Stimulated activated effector memory CD8-positive, alpha-beta T cell treated with anti-CD3 and anti-CD28 coated beads, Interleukin-12 subunit alpha, Interleukin-12 subunit beta, amount 100 ng/mL, for 72 hours (primary cell): ENCODE measurements around the gene BBS4.
"Not testable (repeated sequence)": the region's sequence is repeated elsewhere in the genome, so short reads cannot be mapped to it uniquely, and the experiment has no call there.

Source experiments
- ATAC-seq: fragments of 150-1000 bp; cut with Tn5 transposase; 2 replicates; pipeline ENCODE4 v1.10.0; 2021
- DNase-seq, 2 donors: peaks; one replicate each; pipeline ENCODE4 v3.0.0; 2021 to 2022; ENCODE audit warnings: low spot score in 2 of 2
- H3K27ac Mint-ChIP-seq: one replicate; pipeline ENCODE4 v1.8.0; 2022; ENCODE audit warnings: mild to moderate bottlenecking, mixed read lengths
- H3K36me3 Mint-ChIP-seq: one replicate; pipeline ENCODE4 v1.8.0; 2022; ENCODE audit warnings: mild to moderate bottlenecking, mixed read lengths
- H3K4me1 Mint-ChIP-seq: one replicate; pipeline ENCODE4 v1.8.0; 2022; ENCODE audit warnings: mixed read lengths
- H3K4me3 Mint-ChIP-seq: one replicate; pipeline ENCODE4 v1.8.0; 2022; ENCODE audit warnings: mild to moderate bottlenecking, mixed read lengths
- H3K9me3 Mint-ChIP-seq: one replicate; pipeline ENCODE4 v1.8.0; 2022; ENCODE audit warnings: mixed read lengths

Gene BBS4, protein sequence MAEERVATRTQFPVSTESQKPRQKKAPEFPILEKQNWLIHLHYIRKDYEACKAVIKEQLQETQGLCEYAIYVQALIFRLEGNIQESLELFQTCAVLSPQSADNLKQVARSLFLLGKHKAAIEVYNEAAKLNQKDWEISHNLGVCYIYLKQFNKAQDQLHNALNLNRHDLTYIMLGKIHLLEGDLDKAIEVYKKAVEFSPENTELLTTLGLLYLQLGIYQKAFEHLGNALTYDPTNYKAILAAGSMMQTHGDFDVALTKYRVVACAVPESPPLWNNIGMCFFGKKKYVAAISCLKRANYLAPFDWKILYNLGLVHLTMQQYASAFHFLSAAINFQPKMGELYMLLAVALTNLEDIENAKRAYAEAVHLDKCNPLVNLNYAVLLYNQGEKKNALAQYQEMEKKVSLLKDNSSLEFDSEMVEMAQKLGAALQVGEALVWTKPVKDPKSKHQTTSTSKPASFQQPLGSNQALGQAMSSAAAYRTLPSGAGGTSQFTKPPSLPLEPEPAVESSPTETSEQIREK

DNA sequence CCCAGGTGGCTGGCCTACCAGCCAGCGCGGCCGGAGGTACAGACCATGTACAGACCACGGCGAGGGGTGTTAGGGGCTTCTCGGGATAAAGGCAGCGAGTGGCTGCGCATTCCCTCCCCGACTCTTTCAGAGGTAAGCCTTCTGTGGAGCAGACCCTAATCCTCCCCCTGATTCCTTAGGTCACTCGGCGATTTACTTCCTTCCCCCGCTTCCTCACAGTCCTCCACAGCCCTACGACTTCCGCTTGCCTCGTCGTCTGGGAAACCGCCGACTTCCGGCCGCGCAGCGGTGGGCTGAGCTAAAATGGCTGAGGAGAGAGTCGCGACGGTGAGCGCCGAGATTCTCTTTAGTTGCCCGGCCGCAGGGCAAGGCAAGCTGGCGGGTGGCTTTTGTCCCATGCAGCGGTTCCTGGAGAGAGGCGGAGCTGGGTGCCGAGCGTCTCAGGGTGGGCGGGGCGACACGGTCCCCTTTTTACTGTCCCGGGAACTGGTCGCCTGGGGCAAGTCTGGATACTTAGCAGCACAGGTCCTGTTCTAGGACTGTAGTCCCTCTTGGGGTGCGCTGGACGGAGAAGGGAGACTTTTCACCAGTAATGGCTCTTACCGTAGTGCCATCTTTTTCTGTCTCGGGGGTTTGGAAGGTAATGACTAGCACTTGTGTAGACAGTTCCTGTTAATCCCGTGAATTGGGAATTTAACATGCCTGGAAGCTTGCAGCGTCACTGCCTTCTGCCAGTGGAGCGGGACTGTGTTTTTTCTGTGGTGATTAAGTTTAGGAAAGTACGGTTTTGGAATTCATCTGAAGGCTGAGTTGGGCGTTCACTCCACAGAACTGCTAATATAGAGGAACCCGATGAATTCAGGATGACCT is at the start of gene BBS4, which contains the start of gene HIGD2B:
Gene BBS4 (plus strand): TSS at position 283 of the 870 bp plus-strand sequence. CDS start 21 bp downstream, at position 304.
Gene HIGD2B (minus strand): TSS at position 258 of the 870 bp plus-strand sequence. CDS start 9,808 bp downstream, outside the sequence.
- Mint-ChIP-seq H3K27ac (peak within 1 kb of the TSS; percentile 99), H3K4me3 (peak within 1 kb of the TSS; percentile 98), H3K36me3 (no peaks in the 10 kb centered on the region), H3K9me3 (no peaks in the 10 kb centered on the region), H3K4me1 (peaks cover 7% of the 10 kb centered on the region)
- DNase-seq (peak; percentile 73 to 93), ATAC-seq (peak; percentile 98)

DNA sequence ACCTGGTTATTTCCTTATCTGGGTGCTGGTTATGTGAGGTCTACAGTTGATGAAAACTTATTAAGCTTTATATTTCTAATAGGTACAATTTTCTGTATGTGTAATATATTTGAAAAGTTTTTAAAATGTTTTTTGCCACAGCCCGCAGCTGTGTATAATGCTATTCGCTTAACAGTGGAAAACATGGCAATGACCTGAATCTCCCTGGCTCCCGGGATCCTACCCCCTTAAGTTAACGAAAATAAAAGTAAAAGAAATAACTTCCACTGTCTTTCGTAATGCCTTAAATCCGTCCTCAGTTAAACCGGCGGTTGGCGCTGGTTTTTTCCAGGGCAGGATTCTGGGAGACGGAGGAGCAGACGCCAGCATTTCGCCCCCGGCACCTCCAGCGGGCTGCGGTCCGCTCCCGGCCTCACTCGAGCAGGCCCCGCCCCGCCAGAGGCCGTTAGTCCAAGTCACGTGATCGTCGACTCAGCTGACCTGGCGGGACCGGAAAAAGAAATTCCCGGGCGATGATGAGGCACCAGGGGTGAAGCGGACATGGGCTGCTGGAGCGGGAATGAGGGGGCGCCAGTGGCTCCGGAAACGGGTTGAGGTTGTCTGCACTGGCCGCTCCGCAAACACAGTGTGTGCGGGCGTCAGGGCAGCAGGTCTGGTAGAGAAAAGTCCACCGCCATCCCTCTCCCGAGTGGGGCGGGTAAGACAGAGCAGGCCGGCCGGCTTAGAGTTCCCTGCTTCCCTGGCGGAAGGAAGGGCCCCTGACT is 49.3 kb upstream of the BBS4 start:
- DNase-seq (peak; percentile 30 to 81), ATAC-seq (peak; percentile 66)
- not testable (repeated sequence) for H3K4me3 Mint-ChIP-seq, H3K9me3 Mint-ChIP-seq, H3K4me1 Mint-ChIP-seq, H3K36me3 Mint-ChIP-seq, H3K27ac Mint-ChIP-seq

- peak; percentile 1 for ATAC-seq
- H3K9me3 Mint-ChIP-seq = not testable (repeated sequence)
Measured at GRCh38 chr15:72639759-72640483, 46.1 kb upstream of the BBS4 start.

DNA sequence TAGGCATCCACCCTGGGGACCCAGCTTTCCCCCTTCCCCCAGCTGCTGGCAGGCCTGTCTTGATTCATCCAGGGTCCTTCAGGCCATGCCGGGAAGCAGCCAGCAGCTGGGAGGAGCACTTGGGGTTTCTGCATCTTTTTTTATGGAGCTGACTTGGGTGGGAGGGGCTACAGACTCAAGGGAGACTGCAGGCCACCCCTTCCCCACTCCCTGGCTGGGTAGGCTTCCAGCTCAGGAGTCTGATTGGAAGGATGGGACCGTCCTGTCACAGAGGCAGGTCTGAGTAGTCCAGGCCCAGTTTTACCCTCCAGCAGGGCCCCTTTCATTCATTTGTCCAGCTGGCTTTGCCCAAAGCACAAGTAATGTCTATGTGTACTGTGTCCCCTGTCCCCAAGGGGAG is 43.7 kb upstream of the BBS4 start:
- not testable (repeated sequence) for DNase-seq, H3K4me1 Mint-ChIP-seq, H3K36me3 Mint-ChIP-seq, H3K27ac Mint-ChIP-seq, H3K4me3 Mint-ChIP-seq, ATAC-seq, H3K9me3 Mint-ChIP-seq

More at GRCh38 chr15:72639759-72640483, 46.1 kb upstream of the BBS4 start:
- not testable (repeated sequence) for H3K4me1 Mint-ChIP-seq, DNase-seq, H3K4me3 Mint-ChIP-seq, H3K27ac Mint-ChIP-seq, H3K36me3 Mint-ChIP-seq

GRCh38 chr15:72648631-72649253 is 37.3 kb upstream of the BBS4 start:
- H3K4me3 Mint-ChIP-seq, ATAC-seq, H3K9me3 Mint-ChIP-seq, DNase-seq, H3K4me1 Mint-ChIP-seq, H3K27ac Mint-ChIP-seq, H3K36me3 Mint-ChIP-seq: not testable (repeated sequence)

DNA sequence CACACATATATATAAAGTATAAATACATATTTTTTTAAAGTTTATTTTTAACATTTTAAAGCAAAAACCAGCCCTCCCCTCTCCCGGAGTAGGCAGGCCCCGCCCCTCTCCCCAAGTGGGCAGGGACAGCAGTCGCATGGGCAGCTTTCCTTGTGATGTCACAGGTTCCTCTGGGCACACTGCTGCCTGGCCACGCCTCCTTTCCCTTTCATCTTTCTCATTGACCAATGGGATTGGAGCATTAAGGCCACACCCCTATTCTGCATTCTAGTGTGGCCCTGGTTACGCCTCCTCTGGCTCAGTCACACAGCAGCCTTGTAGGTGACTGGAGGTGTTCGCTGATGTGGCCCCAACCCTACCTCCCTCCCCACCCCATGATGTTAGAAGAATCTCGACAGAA is 31.6 kb upstream of the BBS4 start, which contains the start of gene GOLGA6B:
Gene GOLGA6B (plus strand): TSS at position 301 of the 400 bp plus-strand sequence. CDS start 41 bp downstream, at position 342.
- not testable (repeated sequence) for H3K9me3 Mint-ChIP-seq, H3K4me1 Mint-ChIP-seq, H3K4me3 Mint-ChIP-seq, H3K27ac Mint-ChIP-seq, DNase-seq, H3K36me3 Mint-ChIP-seq, ATAC-seq

GRCh38 chr15:72656014-72656413 is 30.0 kb upstream of the BBS4 start:
- H3K4me3 Mint-ChIP-seq, ATAC-seq, H3K4me1 Mint-ChIP-seq, H3K9me3 Mint-ChIP-seq, DNase-seq, H3K27ac Mint-ChIP-seq, H3K36me3 Mint-ChIP-seq: not testable (repeated sequence)

GRCh38 chr15:72661081-72661480 is 24.9 kb upstream of the BBS4 start:
- not testable (repeated sequence) for H3K27ac Mint-ChIP-seq, H3K4me1 Mint-ChIP-seq, DNase-seq, H3K4me3 Mint-ChIP-seq, H3K36me3 Mint-ChIP-seq, ATAC-seq, H3K9me3 Mint-ChIP-seq

- H3K9me3 Mint-ChIP-seq, H3K36me3 Mint-ChIP-seq, H3K27ac Mint-ChIP-seq, H3K4me1 Mint-ChIP-seq, ATAC-seq, DNase-seq, H3K4me3 Mint-ChIP-seq: not testable (repeated sequence)
Measured at GRCh38 chr15:72663931-72664330, 22.1 kb upstream of the BBS4 start.

- not testable (repeated sequence) for DNase-seq, H3K27ac Mint-ChIP-seq, H3K9me3 Mint-ChIP-seq, ATAC-seq, H3K36me3 Mint-ChIP-seq, H3K4me1 Mint-ChIP-seq, H3K4me3 Mint-ChIP-seq
Measured at GRCh38 chr15:72665706-72666105, 20.3 kb upstream of the BBS4 start.

DNA sequence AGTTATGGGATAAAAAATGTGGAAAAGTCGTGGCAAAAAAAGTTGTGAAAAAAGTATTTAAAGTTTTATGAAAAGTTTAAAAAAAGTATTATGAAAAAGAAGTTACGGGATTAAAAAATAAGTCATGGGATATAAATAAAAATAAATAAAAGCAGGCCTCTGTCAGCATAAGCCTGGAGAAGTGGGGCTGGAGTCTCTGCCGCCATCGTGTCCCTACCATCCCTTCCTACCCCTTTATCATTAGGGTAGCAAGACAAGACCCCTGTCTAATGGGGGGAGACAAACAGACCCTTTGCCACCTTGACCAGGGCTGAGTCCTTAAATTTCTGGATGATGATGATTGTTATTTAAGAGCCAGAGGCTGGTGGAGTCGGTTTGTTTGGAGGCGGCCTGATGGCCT is 16.2 kb upstream of the BBS4 start:
- not testable (repeated sequence) for H3K9me3 Mint-ChIP-seq, H3K27ac Mint-ChIP-seq, DNase-seq, H3K4me1 Mint-ChIP-seq, H3K36me3 Mint-ChIP-seq, H3K4me3 Mint-ChIP-seq, ATAC-seq

- H3K4me1 Mint-ChIP-seq, H3K27ac Mint-ChIP-seq, H3K36me3 Mint-ChIP-seq, H3K9me3 Mint-ChIP-seq: not testable (repeated sequence)
- DNase-seq (peak; percentile 66 to 87), ATAC-seq (peak; percentile 96)
- H3K4me3 Mint-ChIP-seq = peak overlapping the region; percentile 67
Measured at GRCh38 chr15:72670656-72671352, 15.2 kb upstream of the BBS4 start.

GRCh38 chr15:72671525-72671924 is 14.5 kb upstream of the BBS4 start:
- DNase-seq (no peak), ATAC-seq (no peak)
- Mint-ChIP-seq H3K4me1 (peaks cover 8% of the 10 kb centered on the region), H3K27ac (no peak overlapping the region), H3K36me3 (no peaks in the 10 kb centered on the region), H3K9me3 (no peaks in the 10 kb centered on the region), H3K4me3 (no peak overlapping the region)
